Brain microvascular endothelial cell (primary cell): ENCODE measurements around the gene EXOC6B.
A peak's percentile ranks its signal among the peaks of the same experiment; 100 is the strongest.

Experiments
- DNase-seq: peaks from one replicate; pipeline ENCODE4 v3.0.0-alpha.2; 2020
- H3K27ac ChIP-seq: fragments of 250-450 bp; sonication (Bioruptor Pico); 2 replicates; pipeline ENCODE4 v1.5.1; 2020; ENCODE audit warnings: mild to moderate bottlenecking, moderate library complexity
- H3K27me3 ChIP-seq: fragments of 250-450 bp; sonication (Bioruptor Pico); replicated peaks from 2 replicates; pipeline ENCODE4 v1.5.1; 2020; ENCODE audit warnings: mild to moderate bottlenecking
- H3K36me3 ChIP-seq: fragments of 250-450 bp; sonication (Bioruptor Pico); replicated peaks from 2 replicates; pipeline ENCODE4 v1.5.1; 2020; ENCODE audit warnings: mild to moderate bottlenecking
- H3K4me3 ChIP-seq: 2 replicates; pipeline ENCODE4 v1.5.1; 2011; ENCODE audit warnings: low read depth, mild to moderate bottlenecking, control low read depth, low read length, moderate library complexity
- in situ Hi-C: cut with HindIII; loops from 2 replicates; pipeline ENCODE4 v1.10.0; 2017; ENCODE audit warnings: low sequenced_read_pairs, low pct_ligation_motif_present
- TF ChIP-seq, protein P1 (sequence below): IDR thresholded peaks from 2 replicates; pipeline ENCODE4 v1.5.1; 2011; ENCODE audit warnings: low read depth, mild to moderate bottlenecking, moderate library complexity, low read length, control low read depth, inconsistent platforms; ENCODE audit errors: missing control alignments

The EXOC6B gene

DNA sequence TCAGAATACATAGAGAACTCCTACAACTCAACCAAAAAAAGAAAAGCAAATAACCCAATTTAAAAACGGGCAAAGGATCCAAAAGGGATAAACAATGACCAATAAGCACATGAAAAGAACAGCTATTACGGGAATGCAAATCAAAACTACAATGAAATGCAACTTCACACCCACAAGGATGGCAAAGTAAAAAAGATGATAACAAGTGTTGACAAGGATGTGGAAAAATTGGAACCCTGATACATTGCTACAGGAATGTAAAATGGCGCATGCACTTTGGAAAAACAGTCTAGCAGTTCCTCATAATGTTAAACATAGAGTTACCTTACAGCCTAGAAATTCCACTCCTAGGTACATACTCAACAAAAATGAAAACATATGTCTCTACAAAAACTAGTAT is 4.7 kb downstream of the EXOC6B start:
- Histone ChIP-seq H3K27ac (no peak overlapping the region), H3K27me3 (no peaks in the 10 kb centered on the region), H3K36me3 (no peaks in the 10 kb centered on the region), H3K4me3 (no peak overlapping the region)
- DNase-seq: no peak
- in situ Hi-C loops: no loop called here
- TF ChIP-seq, protein P1, sequence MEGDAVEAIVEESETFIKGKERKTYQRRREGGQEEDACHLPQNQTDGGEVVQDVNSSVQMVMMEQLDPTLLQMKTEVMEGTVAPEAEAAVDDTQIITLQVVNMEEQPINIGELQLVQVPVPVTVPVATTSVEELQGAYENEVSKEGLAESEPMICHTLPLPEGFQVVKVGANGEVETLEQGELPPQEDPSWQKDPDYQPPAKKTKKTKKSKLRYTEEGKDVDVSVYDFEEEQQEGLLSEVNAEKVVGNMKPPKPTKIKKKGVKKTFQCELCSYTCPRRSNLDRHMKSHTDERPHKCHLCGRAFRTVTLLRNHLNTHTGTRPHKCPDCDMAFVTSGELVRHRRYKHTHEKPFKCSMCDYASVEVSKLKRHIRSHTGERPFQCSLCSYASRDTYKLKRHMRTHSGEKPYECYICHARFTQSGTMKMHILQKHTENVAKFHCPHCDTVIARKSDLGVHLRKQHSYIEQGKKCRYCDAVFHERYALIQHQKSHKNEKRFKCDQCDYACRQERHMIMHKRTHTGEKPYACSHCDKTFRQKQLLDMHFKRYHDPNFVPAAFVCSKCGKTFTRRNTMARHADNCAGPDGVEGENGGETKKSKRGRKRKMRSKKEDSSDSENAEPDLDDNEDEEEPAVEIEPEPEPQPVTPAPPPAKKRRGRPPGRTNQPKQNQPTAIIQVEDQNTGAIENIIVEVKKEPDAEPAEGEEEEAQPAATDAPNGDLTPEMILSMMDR: no peak

DNA sequence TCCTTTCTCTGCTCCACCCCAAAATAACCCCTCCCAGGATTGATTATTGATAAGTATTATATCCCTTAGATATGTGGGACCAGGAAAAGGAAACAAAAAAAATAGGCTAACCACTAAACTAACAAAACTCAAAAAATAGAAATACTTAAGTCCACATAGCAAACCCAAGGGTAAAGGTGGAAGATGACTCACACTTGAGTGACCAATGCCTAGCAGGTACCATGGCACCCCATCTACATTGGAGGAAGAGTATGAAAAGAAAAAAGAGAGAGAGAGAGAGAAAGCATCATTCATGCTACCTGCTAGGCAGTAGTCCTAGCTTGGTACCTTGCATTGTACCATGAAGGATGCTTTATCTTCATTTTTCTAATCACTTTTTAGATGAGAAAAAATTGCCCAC is 6.3 kb downstream of the EXOC6B start:
- Histone ChIP-seq H3K4me3 (no peak overlapping the region), H3K27me3 (no peaks in the 10 kb centered on the region), H3K27ac (no peak overlapping the region), H3K36me3 (no peaks in the 10 kb centered on the region)
- DNase-seq: no peak
- TF ChIP-seq, protein P1: no peak
- in situ Hi-C loops: no loop called here

DNA sequence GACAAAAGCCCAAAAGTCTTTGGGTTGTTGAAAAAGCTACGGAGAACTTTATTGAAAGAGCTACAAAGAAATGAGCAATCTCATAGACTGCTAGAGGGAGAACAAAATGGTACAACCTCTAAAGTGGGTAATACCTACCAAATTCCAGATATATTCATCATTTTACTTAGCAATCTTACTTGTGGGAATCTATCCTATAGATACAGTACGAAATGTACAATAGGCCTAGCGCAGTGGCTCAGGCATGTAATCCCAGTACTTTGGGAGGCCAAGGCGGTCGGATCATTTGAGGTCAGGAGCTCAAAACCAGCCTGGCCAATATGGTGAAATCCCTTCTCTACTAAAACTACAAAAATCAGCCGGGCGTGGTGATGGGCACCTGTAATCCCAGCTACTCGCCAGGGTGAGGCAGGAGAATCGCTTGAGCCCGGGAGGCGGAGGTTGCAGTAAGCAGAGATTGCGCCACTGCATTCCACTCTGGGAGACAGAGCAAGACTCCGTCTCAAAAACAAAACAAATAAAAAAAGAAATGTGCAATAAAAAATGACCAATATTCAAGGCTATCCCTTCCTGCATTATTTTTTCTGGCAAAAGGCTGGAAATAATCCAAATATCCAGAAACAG is 10.1 kb downstream of the EXOC6B start:
- Histone ChIP-seq H3K36me3 (no peaks in the 10 kb centered on the region), H3K27ac (no peak overlapping the region), H3K27me3 (no peaks in the 10 kb centered on the region), H3K4me3 (no peak overlapping the region)
- TF ChIP-seq, protein P1: no peak
- in situ Hi-C loops: no loop called here
- DNase-seq: peak; percentile 66

DNA sequence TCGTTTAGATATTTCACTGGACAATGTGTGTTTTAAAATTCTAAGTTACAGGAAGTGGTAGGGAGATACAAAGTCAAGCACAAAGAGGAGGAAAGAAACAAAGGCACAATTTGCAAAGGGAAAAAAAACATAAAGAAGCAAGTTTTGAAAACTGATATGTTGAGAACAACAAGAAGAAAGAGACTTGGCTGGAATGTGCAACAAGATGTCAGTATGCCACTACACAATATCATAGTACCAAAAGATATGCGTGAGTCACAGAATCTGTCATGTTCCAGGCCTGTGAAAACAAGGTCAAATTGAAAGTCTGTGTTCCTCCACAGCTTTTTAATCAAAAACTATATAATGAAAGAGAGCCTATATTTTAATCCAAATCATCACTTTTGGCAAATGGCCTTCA is 12.0 kb downstream of the EXOC6B start:
- no peaks in the 10 kb centered on the region for H3K27me3 ChIP-seq
- H3K36me3 ChIP-seq: no peaks in the 10 kb centered on the region
- TF ChIP-seq, protein P1: no peak
- in situ Hi-C loops: no loop called here
- H3K4me3 ChIP-seq: no peak overlapping the region
- DNase-seq: peak; percentile 43
- peak overlapping the region; percentile 51 for H3K27ac ChIP-seq

DNA sequence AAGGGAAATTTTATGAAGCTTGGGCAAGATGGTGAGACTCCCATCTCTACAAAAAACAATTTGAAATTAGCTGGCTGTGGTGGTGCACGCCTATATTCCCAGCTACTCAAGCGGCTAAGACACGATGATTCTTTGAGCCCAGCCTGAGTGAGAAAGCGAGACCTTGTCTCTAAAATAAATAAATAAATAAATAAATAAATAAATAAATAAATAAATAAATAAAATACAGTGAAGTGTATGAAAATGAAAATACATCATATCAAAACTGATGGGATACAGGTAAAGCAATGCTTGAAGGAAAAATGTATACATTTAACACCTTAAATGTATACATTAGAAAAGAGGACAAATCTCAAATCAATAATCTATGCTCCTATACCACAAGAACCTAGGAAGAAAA is 15.7 kb downstream of the EXOC6B start:
- Histone ChIP-seq H3K27me3 (no peaks in the 10 kb centered on the region), H3K27ac (no peak overlapping the region), H3K36me3 (no peaks in the 10 kb centered on the region), H3K4me3 (no peak overlapping the region)
- DNase-seq: no peak
- in situ Hi-C loops: no loop called here
- TF ChIP-seq, protein P1: no peak

DNA sequence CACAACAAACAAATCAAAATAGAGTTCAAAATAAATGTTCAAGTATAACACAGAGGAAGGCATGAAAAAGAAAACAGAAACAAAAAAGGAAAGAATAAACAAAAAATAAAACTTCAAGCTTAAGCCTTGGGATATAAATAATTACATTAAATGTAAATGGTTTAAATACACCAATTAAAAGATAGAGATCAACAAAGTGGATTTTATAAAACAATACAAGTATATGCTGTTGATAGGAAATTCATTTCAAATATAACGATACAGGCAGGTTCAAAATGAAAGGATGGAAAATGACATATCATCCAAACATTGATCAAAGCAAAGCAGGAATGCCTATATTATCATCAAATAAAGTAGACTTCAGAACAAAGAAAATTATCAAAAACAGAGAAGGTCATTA is 16.7 kb downstream of the EXOC6B start:
- no peak overlapping the region for H3K27ac ChIP-seq
- TF ChIP-seq, protein P1: no peak
- no peaks in the 10 kb centered on the region for H3K36me3 ChIP-seq
- H3K4me3 ChIP-seq: no peak overlapping the region
- in situ Hi-C loops: no loop called here
- no peaks in the 10 kb centered on the region for H3K27me3 ChIP-seq
- no peak for DNase-seq
